Ovary (tissue), 9 donors: ENCODE measurements around the gene ZSCAN20. TPM values are rescaled to one million over a fixed set of nuclear protein-coding genes. Genes with fewer than 3 reads are reported as not detected.

ENCODE experiments used
- DNase-seq, 5 donors: peaks; one replicate each; pipeline ENCODE4 v3.0.0-alpha.2; 2019 to 2020
- H3K27ac ChIP-seq, 2 donors: fragments of 200-600 bp; one replicate each; pipeline versions ENCODE4 v1.5.1 to v1.8.0; 2019 to 2022
- H3K27me3 ChIP-seq: fragments of 200-600 bp; one replicate; pipeline ENCODE4 v1.8.0; 2022
- H3K36me3 ChIP-seq: fragments of 200-600 bp; sonication (generic); one replicate; pipeline ENCODE4 v1.5.1; 2019
- H3K4me1 ChIP-seq: one replicate; pipeline ENCODE4 v1.8.1; 2013; ENCODE audit warnings: mild to moderate bottlenecking, moderate library complexity; ENCODE audit not compliant: insufficient read depth
- H3K4me3 ChIP-seq: fragments of 200-600 bp; sonication (generic); one replicate; pipeline ENCODE4 v1.5.1; 2017
- H3K9me3 ChIP-seq, 2 donors: fragments of 200-600 bp in 1 of 2; sonication (generic) in 1 of 2; one replicate each; pipeline versions ENCODE4 v1.5.1 to v1.8.1; 2013 to 2019; ENCODE audit warnings: mild to moderate bottlenecking in 1 of 2, moderate library complexity in 1 of 2
- EP300 ChIP-seq: sonication (generic); formaldehyde crosslinking; IDR thresholded peaks from one replicate; pipeline ENCODE4 v1.6.1; 2017; ENCODE audit warnings: antibody characterized with exemption
- POLR2A ChIP-seq: fragments of 450-650 bp; IDR thresholded peaks from one replicate; pipeline ENCODE4 v1.6.1; 2017; ENCODE audit warnings: antibody characterized with exemption, mild to moderate bottlenecking, moderate library complexity
- WGBS, 3 donors: extraction: QIAGEN DNeasy Blood & Tissue Kit in 1 of 3; methylation state at CpG; one replicate each; pipeline versions ENCODE4 v1.1.5 to v1.1.7; 2013 to 2017; 5-methylcytosine and 5-hydroxymethylcytosine counted together
- intact Hi-C, 4 donors: fragments of 100-400 bp; cut with DNase I; formaldehyde crosslinking; loops; one replicate each; pipeline versions ENCODE4 v1.11.0 to v1.15.1; 2022 to 2023
- polyA plus RNA-seq, 2 donors: library from polyadenylated mRNA; stranded (reverse); fragments of 200-250 nt in 1 of 2; fragments of 350-450 nt in 1 of 2; fragmentation: Illumina TruSeq in 1 of 2; extraction: RNeasy Lipid Tissue Mini Kit (QIAGEN cat#74804) in 1 of 2; gene quantifications; one replicate each; pipeline ENCODE4 v1.2.3, GENCODE V29; 2013 to 2014
- total RNA-seq, 7 donors: library from RNA; depleted of rRNA in 2 of 7; stranded (reverse); fragments of >200 nt in 2 of 7; fragmentation: NEBNext Ultra II Directional in 3 of 7; extraction: Animal tissue kit (Norgen Biotek cat#: 25700) in 3 of 7; gene quantifications; one replicate each; pipeline versions ENCODE4 v1.1.0 to v1.2.4, GENCODE V29; 2016 to 2023
- TF ChIP-seq, protein P1 (sequence below), 3 donors: fragments of 450-650 bp in 2 of 3; fragments of 200-600 bp in 1 of 3; IDR thresholded peaks; one replicate each; pipeline versions ENCODE4 v1.5.1 to v1.8.0; 2016 to 2022; ENCODE audit warnings: antibody characterized with exemption in 3 of 3, mild to moderate bottlenecking in 1 of 3
- donor health status: DM: no; HTN: no; CAD: no; lungs with moderate emphysema.
- donor health status: DM: no; HTN: no; CAD: no.
- donor health status: Bipolar disorder and iron deficiency.
- donor health status: DM: yes; HTN: yes; CAD: no.
- donor health status: DM: no; HTN: no; CAD: no.
- donor health status: DM: yes; HTN: yes; CAD: no.

The ZSCAN20 gene
- total and polyA plus RNA-seq, 9 donors = 1.9 to 8.3 (median 6.2) TPM

DNA sequence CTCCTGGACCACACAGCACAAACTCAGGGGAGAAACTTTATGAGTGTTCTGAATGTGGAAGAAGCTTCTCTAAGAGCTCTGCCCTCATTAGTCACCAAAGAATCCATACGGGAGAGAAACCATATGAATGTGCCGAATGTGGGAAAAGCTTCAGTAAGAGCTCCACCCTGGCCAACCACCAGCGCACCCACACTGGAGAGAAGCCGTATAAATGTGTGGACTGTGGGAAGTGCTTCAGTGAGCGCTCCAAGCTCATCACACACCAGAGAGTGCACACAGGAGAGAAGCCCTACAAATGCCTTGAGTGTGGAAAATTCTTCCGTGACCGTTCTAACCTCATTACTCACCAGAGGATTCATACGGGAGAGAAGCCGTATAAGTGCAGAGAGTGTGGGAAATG is 22.5 kb downstream of the ZSCAN20 start:
- no peaks in the 10 kb centered on the region for H3K4me1 ChIP-seq
- no peak overlapping the region for H3K4me3 ChIP-seq
- TF ChIP-seq, protein P1, sequence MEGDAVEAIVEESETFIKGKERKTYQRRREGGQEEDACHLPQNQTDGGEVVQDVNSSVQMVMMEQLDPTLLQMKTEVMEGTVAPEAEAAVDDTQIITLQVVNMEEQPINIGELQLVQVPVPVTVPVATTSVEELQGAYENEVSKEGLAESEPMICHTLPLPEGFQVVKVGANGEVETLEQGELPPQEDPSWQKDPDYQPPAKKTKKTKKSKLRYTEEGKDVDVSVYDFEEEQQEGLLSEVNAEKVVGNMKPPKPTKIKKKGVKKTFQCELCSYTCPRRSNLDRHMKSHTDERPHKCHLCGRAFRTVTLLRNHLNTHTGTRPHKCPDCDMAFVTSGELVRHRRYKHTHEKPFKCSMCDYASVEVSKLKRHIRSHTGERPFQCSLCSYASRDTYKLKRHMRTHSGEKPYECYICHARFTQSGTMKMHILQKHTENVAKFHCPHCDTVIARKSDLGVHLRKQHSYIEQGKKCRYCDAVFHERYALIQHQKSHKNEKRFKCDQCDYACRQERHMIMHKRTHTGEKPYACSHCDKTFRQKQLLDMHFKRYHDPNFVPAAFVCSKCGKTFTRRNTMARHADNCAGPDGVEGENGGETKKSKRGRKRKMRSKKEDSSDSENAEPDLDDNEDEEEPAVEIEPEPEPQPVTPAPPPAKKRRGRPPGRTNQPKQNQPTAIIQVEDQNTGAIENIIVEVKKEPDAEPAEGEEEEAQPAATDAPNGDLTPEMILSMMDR (IDR thresholded peaks at IDR 0.05) = no peak
- TF ChIP-seq EP300 (no peak), POLR2A (no peak)
- intact Hi-C loops = no loop called here
- no peak for DNase-seq
- WGBS, 3 donors = 96 to 98% (median 97%) methylated on average over 9 of the region's 9 CpGs
- H3K9me3 ChIP-seq = peaks cover 7 to 36% of the 10 kb centered on the region in 2 donors
- no peak overlapping the region for H3K27ac ChIP-seq
- peaks cover 5% of the 10 kb centered on the region for H3K36me3 ChIP-seq
- H3K27me3 ChIP-seq = no peaks in the 10 kb centered on the region

DNA sequence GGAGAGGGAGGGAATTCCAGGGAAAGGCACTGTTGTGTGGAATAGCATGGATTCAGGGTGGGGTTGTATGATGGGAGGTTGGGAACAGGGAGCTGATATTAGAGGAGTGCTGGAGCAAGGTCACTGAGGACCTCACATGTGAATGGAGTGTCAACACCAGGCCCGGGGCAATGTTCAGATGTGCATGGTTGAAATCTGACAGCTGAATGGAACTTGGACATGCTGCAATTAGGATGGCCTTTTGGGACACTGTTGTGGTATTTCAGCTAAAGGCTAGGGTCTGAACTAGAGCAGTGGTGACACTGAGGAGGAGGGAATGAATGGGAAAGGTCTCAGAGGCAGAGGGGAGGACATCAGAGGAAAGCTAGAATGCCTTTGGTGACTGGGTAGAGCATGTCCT is 25.0 kb downstream of the ZSCAN20 start:
- no peaks in the 10 kb centered on the region for H3K4me1 ChIP-seq
- TF ChIP-seq, protein P1 (IDR thresholded peaks at IDR 0.05) = no peak
- TF ChIP-seq POLR2A (no peak), EP300 (no peak)
- intact Hi-C loops = no loop called here
- peaks cover 7 to 29% of the 10 kb centered on the region in 2 donors for H3K9me3 ChIP-seq
- no peak overlapping the region for H3K27ac ChIP-seq
- H3K27me3 ChIP-seq = no peaks in the 10 kb centered on the region
- H3K36me3 ChIP-seq = peaks cover 5% of the 10 kb centered on the region
- DNase-seq = no peak
- WGBS, 3 donors = 98 to 100% (median 100%) methylated on average over 1 of the region's 1 CpG
- H3K4me3 ChIP-seq = no peak overlapping the region

DNA sequence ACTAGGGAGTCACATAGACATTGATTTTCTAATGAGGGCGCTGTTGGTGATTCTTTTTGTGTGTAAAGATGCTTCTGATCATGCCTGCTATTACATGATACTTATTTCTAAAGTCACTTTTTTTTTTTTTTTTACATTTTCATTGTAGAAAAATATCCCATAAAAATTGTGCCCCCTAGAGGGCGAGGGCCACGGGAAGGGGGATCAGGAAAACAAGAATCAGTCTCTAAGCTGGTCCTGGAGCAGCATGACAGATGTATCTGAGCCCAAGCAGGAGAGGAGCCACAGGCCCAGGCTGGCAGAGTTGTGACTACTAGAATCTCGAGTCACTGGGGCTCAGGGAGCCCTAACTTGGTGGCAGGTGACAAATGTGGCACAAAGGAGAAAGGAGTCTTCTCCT is 28.1 kb downstream of the ZSCAN20 start:
- DNase-seq = no peak
- Histone ChIP-seq H3K4me3 (no peak overlapping the region), H3K36me3 (no peaks in the 10 kb centered on the region), H3K4me1 (no peaks in the 10 kb centered on the region), H3K9me3 (peaks cover 0 to 3% of the 10 kb centered on the region in 2 donors), H3K27ac (no peak overlapping the region), H3K27me3 (no peaks in the 10 kb centered on the region)
- intact Hi-C loops = no loop called here
- 66 to 73% (median 72%) methylated on average over 4 of the region's 4 CpGs for WGBS, 3 donors
- TF ChIP-seq, protein P1 (IDR thresholded peaks at IDR 0.05) = no peak
- TF ChIP-seq POLR2A = no peak
- TF ChIP-seq EP300 = no peak

DNA sequence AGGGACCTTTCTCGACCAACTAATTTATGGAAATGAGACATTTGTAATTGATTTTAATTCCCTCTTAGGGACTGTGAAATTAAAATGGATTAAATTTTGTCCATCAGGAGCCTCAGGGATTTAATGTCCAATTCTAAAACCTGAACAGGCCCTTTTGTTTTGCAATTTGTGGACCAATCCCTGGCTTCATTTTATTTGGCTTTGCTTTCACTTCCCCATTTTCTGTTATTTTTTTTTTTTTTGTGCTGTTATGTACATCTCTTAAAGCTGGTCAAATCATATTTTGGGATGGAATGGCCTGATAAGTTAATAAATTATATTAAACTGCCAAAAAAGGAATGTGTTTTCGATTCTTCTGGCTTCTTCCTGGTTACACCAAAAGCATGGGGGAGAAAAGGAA is 28.9 kb downstream of the ZSCAN20 start:
- intact Hi-C loops = no loop called here
- DNase-seq = no peak
- Histone ChIP-seq H3K4me1 (no peaks in the 10 kb centered on the region), H3K27ac (no peak overlapping the region), H3K27me3 (no peaks in the 10 kb centered on the region), H3K36me3 (no peaks in the 10 kb centered on the region), H3K4me3 (no peak overlapping the region), H3K9me3 (peaks cover 0 to 3% of the 10 kb centered on the region in 2 donors)
- TF ChIP-seq, protein P1 (IDR thresholded peaks at IDR 0.05) = no peak
- no peak for TF ChIP-seq POLR2A
- no peak for TF ChIP-seq EP300
- 69 to 77% (median 72%) methylated on average over 2 of the region's 2 CpGs for WGBS, 3 donors

DNA sequence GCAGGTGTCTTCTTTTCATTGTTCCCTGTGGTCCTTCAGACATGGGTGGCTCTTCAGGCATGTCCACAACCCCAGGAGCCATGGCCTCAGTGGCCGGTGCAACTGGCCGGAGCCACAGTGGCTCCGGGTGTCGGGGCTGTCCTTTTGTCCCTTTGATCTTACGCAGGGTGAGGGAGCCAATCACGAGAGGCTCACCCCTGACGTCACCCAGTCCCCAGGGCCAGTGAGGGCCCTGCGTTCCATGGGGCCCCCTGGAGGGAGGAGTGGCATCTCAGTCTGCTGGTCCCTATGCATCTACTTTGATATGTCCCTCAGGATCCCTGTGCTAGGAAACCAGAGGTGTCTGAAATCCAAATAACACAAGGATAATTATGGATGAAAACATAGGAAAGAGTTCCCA is 29.3 kb downstream of the ZSCAN20 start:
- Histone ChIP-seq H3K9me3 (no peaks in the 10 kb centered on the region), H3K4me3 (no peak overlapping the region), H3K36me3 (no peaks in the 10 kb centered on the region), H3K4me1 (no peaks in the 10 kb centered on the region), H3K27ac (no peak overlapping the region), H3K27me3 (no peaks in the 10 kb centered on the region)
- TF ChIP-seq, protein P1 (IDR thresholded peaks at IDR 0.05) = no peak
- TF ChIP-seq EP300 (no peak), POLR2A (no peak)
- WGBS, 3 donors = 87 to 91% (median 88%) methylated on average over 8 of the region's 8 CpGs
- DNase-seq = no peak
- intact Hi-C loops = no loop called here
